PC-3 (cell line): ENCODE data around the gene TRIM66. TPM values are rescaled to one million over a fixed set of nuclear protein-coding genes. Genes with fewer than 3 reads are reported as not detected.

Experiments used
- ATAC-seq: fragments of 200-7000 bp; cut with Tn5 transposase; 2 replicates; pipeline ENCODE4 v1.9.1; 2020; ENCODE audit warnings: mild to moderate bottlenecking, moderate library complexity
- BruUV-seq: library from RNA; stranded (reverse); fragments of 400-500 nt; replicated peaks from 2 replicates; lab custom pipeline; 2021; lab: Mats Ljungman, UMichigan
- CTCF ChIA-PET: fragments of 300-600 bp; sonication (Branson Sonifier 250); formaldehyde crosslinking; loops from one replicate; lab custom pipeline; 2022; ENCODE audit warnings: antibody characterized with exemption; lab: Charles Lee
- POLR2A ChIA-PET: fragments of 300-600 bp; sonication (Branson Sonifier 250); formaldehyde crosslinking; loops from one replicate; lab custom pipeline; 2022; ENCODE audit warnings: antibody characterized with exemption; ENCODE audit not compliant: unreplicated experiment; lab: Charles Lee
- DNase-seq: peaks from one replicate; pipeline ENCODE4 v3.0.0-alpha.2; 2015
- H2AFZ ChIP-seq: fragments of 300-600 bp; sonication (generic); 2 replicates; pipeline ENCODE4 v1.6.0; 2016; ENCODE audit warnings: antibody characterized with exemption, low read length
- H3F3A ChIP-seq: fragments of 300-600 bp; sonication (generic); one replicate; pipeline ENCODE4 v1.6.0; 2017; ENCODE audit warnings: antibody characterized with exemption, low read length, control low read depth, mild to moderate bottlenecking; ENCODE audit not compliant: unreplicated experiment
- H3K27ac ChIP-seq: fragments of 300-600 bp; sonication (generic); 2 replicates; pipeline ENCODE4 v1.5.1; 2016; ENCODE audit warnings: mild to moderate bottlenecking, low read length
- H3K27me3 ChIP-seq: fragments of 300-600 bp; sonication (generic); 2 replicates; pipeline ENCODE4 v1.6.1; 2016; ENCODE audit warnings: low read length, mixed read lengths
- H3K36me3 ChIP-seq: fragments of 300-600 bp; sonication (generic); 2 replicates; pipeline ENCODE4 v1.6.1; 2016; ENCODE audit warnings: low read depth, mixed run types, low read length, mixed read lengths
- H3K4me1 ChIP-seq: fragments of 300-600 bp; sonication (generic); 2 replicates; pipeline ENCODE4 v1.5.1; 2016; ENCODE audit warnings: low read length; ENCODE audit not compliant: insufficient read depth
- H3K4me2 ChIP-seq: fragments of 300-600 bp; sonication (generic); 2 replicates; pipeline ENCODE4 v1.6.0; 2016; ENCODE audit warnings: low read length
- H3K4me3 ChIP-seq: fragments of 300-600 bp; sonication (generic); 2 replicates; pipeline ENCODE4 v1.5.1; 2016; ENCODE audit warnings: mild to moderate bottlenecking, low read length, mixed read lengths
- H3K79me2 ChIP-seq: fragments of 300-600 bp; sonication (generic); 2 replicates; pipeline ENCODE4 v1.6.1; 2017; ENCODE audit warnings: low read length, mixed read lengths
- H3K9ac ChIP-seq: fragments of 300-600 bp; sonication (generic); 2 replicates; pipeline ENCODE4 v1.6.0; 2016; ENCODE audit warnings: mild to moderate bottlenecking, low read length
- H3K9me2 ChIP-seq: fragments of 300-600 bp; sonication (generic); replicated peaks from 2 replicates; pipeline ENCODE4 v1.6.1; 2016; ENCODE audit warnings: mixed run types, low read length, mixed read lengths
- H3K9me3 ChIP-seq: fragments of 300-600 bp; sonication (generic); 2 replicates; pipeline ENCODE4 v1.6.1; 2016; ENCODE audit warnings: low read length, mixed read lengths
- H4K20me1 ChIP-seq: fragments of 300-600 bp; sonication (generic); 2 replicates; pipeline ENCODE4 v1.6.1; 2016; ENCODE audit warnings: low read length, mixed read lengths
- EZH2 ChIP-seq: fragments of 300-600 bp; sonication (generic); IDR thresholded peaks from one replicate; pipeline ENCODE4 v1.6.1; 2017; ENCODE audit warnings: antibody characterized with exemption, mild to moderate bottlenecking, low read length; ENCODE audit not compliant: unreplicated experiment
- EZH2phosphoT487 ChIP-seq: fragments of 300-600 bp; sonication (generic); IDR thresholded peaks from 2 replicates; pipeline ENCODE4 v1.6.1; 2018; ENCODE audit warnings: mild to moderate bottlenecking, antibody characterized with exemption, low read length, borderline replicate concordance
- intact Hi-C: fragments of 100-400 bp; cut with micrococcal nuclease; formaldehyde crosslinking; loops from 2 replicates; pipeline ENCODE4 v1.9.0; 2023
- total RNA-seq: library from RNA; depleted of rRNA; stranded (reverse); fragments of >200 nt; gene quantifications from 2 replicates; pipeline ENCODE4 v1.2.3, GENCODE V29; 2014
- TF ChIP-seq, protein P1 (sequence below): fragments of 300-600 bp; sonication (generic); conservative IDR thresholded peaks from 2 replicates; pipeline ENCODE4 v1.5.1; 2017; ENCODE audit warnings: antibody characterized with exemption, low read depth, mild to moderate bottlenecking, low read length

The TRIM66 gene
- total RNA-seq, 1 experiment from 2014 or later: 5.5 TPM

DNA sequence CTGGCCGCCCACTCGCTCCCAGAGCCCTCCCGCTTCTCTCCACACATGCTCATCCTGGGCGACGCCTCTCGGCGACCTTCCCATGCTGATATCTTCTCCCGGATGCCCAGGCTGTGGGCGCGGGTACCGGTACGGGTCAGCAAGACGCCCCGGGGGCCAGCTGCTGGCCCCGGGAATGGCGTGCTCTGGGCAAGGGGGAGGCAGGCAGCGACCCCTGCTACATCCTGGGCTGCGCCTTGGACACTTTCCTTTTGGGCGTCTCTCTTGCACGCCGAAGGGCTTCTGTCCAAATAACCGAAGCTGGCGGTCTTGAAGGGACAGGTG is 48.2 kb upstream of the TRIM66 start:
- Histone ChIP-seq H3K36me3 (no peaks in the 10 kb centered on the region), H2AFZ (no peak overlapping the region), H3K9me3 (no peaks in the 10 kb centered on the region), H3K79me2 (no peaks in the 10 kb centered on the region), H3K27me3 (no peaks in the 10 kb centered on the region), H3K9me2 (no peaks in the 10 kb centered on the region), H3K4me3 (no peak overlapping the region), H3F3A (no peaks in the 10 kb centered on the region), H3K9ac (no peak overlapping the region), H3K4me2 (no peak overlapping the region), H3K27ac (no peak overlapping the region), H3K4me1 (peaks cover 42% of the 10 kb centered on the region), H4K20me1 (no peaks in the 10 kb centered on the region)
- POLR2A ChIA-PET: no interaction called here
- intact Hi-C loops: no loop called here
- no peak for TF ChIP-seq EZH2phosphoT487
- TF ChIP-seq, protein P1, sequence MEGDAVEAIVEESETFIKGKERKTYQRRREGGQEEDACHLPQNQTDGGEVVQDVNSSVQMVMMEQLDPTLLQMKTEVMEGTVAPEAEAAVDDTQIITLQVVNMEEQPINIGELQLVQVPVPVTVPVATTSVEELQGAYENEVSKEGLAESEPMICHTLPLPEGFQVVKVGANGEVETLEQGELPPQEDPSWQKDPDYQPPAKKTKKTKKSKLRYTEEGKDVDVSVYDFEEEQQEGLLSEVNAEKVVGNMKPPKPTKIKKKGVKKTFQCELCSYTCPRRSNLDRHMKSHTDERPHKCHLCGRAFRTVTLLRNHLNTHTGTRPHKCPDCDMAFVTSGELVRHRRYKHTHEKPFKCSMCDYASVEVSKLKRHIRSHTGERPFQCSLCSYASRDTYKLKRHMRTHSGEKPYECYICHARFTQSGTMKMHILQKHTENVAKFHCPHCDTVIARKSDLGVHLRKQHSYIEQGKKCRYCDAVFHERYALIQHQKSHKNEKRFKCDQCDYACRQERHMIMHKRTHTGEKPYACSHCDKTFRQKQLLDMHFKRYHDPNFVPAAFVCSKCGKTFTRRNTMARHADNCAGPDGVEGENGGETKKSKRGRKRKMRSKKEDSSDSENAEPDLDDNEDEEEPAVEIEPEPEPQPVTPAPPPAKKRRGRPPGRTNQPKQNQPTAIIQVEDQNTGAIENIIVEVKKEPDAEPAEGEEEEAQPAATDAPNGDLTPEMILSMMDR: no peak
- no peak for TF ChIP-seq EZH2
- CTCF ChIA-PET: no interaction called here
- ATAC-seq: no peak
- BruUV-seq: no TSS peak
- DNase-seq: no peak

DNA sequence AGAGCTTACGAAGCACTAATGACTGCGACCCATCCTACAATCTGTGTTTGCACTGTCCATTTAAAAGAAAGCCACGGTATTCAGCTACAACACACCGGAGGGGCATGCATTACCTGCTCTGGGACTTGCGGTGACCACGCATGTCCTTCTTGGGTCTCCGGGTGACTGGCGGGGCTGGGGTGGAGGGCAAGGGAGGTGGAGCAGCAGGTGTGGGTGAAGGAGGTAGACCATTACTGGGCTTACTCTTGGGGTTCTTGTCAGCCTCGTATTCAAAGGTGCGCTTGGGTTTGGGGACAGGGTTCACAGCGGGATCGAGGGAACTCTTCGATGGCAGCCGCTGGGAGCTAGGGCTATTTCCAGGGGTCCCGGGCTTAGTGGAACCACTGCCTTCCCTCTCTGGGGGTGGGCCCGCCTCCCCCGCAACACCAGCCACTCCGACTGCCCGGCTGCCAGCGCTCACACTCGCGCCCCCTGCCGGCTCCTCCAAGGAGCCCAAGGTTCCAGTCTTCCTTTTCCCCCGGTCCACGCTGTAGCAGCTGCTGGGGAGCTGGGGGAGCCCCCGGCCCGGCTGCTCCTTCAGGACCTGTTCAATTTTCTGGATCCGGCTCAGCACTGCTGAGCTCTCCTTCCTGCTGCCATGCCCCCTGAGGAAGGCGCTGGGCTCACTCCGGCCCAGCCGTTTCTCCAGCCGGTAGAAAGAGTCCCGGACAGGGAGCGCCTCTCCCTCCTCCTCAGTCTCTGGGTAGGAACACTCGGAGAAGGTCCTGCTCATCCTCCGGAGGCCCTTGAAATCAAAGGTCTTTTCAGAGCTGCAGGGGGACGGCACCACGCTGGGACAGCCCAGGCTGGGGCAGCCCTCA is 47.6 kb upstream of the TRIM66 start:
- H3F3A ChIP-seq: no peaks in the 10 kb centered on the region
- H3K79me2 ChIP-seq: no peaks in the 10 kb centered on the region
- no peak overlapping the region for H3K9ac ChIP-seq
- H3K9me3 ChIP-seq: no peaks in the 10 kb centered on the region
- H3K27me3 ChIP-seq: no peaks in the 10 kb centered on the region
- H2AFZ ChIP-seq: no peak overlapping the region
- ATAC-seq (no peak), DNase-seq (no peak)
- H4K20me1 ChIP-seq: no peaks in the 10 kb centered on the region
- POLR2A ChIA-PET: no interaction called here
- no peak overlapping the region for H3K4me3 ChIP-seq
- CTCF ChIA-PET: no interaction called here
- BruUV-seq: no TSS peak
- no peak overlapping the region for H3K4me2 ChIP-seq
- no peak overlapping the region for H3K27ac ChIP-seq
- intact Hi-C loops: no loop called here
- H3K9me2 ChIP-seq: no peaks in the 10 kb centered on the region
- H3K4me1 ChIP-seq: peaks cover 36% of the 10 kb centered on the region
- TF ChIP-seq EZH2 (no peak), EZH2phosphoT487 (no peak)
- TF ChIP-seq, protein P1: no peak
- H3K36me3 ChIP-seq: no peaks in the 10 kb centered on the region

DNA sequence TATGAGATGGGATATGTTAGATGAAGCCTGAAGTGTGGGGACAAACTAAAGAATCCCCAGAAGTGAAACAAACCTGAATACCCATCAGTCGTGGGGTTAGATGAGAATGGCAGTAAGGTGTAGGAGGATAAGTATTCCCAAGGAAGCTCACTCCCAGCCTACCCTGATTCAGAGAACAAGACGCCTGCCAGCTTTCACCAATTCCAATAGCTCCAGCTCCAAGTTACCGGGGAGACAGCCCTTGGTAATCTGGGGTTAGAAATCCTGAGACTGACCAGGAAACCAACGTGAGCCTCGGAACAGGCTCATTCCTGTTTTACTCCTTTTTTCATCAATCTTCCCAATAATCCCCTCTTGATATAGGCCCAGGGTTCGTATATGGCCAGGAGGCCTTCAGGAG is 46.6 kb upstream of the TRIM66 start:
- DNase-seq (no peak), ATAC-seq (no peak)
- Histone ChIP-seq H2AFZ (no peak overlapping the region), H3F3A (no peaks in the 10 kb centered on the region), H3K27ac (no peak overlapping the region), H3K9me2 (no peaks in the 10 kb centered on the region), H3K79me2 (no peaks in the 10 kb centered on the region), H4K20me1 (no peaks in the 10 kb centered on the region), H3K9ac (no peak overlapping the region), H3K4me1 (peaks cover 35% of the 10 kb centered on the region), H3K4me3 (no peak overlapping the region), H3K4me2 (no peak overlapping the region), H3K27me3 (no peaks in the 10 kb centered on the region), H3K36me3 (no peaks in the 10 kb centered on the region), H3K9me3 (no peaks in the 10 kb centered on the region)
- intact Hi-C loops: no loop called here
- TF ChIP-seq EZH2 (no peak), EZH2phosphoT487 (no peak)
- TF ChIP-seq, protein P1: no peak
- BruUV-seq: no TSS peak
- ChIA-PET CTCF (no interaction called here), POLR2A (no interaction called here)
